HepG2 (cell line): Measurements from ENCODE around the gene PLD2.

ENCODE experiments used
- GMEB2 ChIP-seq: IDR thresholded peaks from 2 replicates; pipeline ENCODE4 v1.6.1; 2016; ENCODE audit warnings: missing biosample characterization, missing genetic modification reagents, low read depth
- MAFK ChIP-seq, 2 experiments: IDR thresholded peaks in 1 of 2; conservative IDR thresholded peaks in 1 of 2; 2 replicates each; pipeline ENCODE4 v1.6.1; 2011; ENCODE audit warnings: improper control_type of control experiment in 2 of 2, low read length in 2 of 2
- MBNL3 ChIP-seq: fragments of 250-450 bp; sonication (Bioruptor Pico); conservative IDR thresholded peaks from 2 replicates; pipeline ENCODE4 v1.8.0; 2022; ENCODE audit warnings: mild to moderate bottlenecking, inconsistent platforms
- TCF7 ChIP-seq: sonication (generic); IDR thresholded peaks from 2 replicates; pipeline ENCODE4 v1.6.1; 2016; ENCODE audit warnings: antibody characterized with exemption, low read depth
- TCF7L2 ChIP-seq: IDR thresholded peaks from 2 replicates; pipeline ENCODE4 v1.6.1; 2011; ENCODE audit warnings: mild to moderate bottlenecking, low read depth, low read length, moderate library complexity
- XRCC5 ChIP-seq: fragments of 200-400 bp; formaldehyde crosslinking; optimal IDR thresholded peaks from 2 replicates; pipeline ENCODE3; 2017; ENCODE audit warnings: mild to moderate bottlenecking, low read length
- ZNF274 ChIP-seq: sonication (generic); formaldehyde crosslinking; IDR thresholded peaks from 2 replicates; pipeline ENCODE4 v1.5.1; 2020; ENCODE audit warnings: mild to moderate bottlenecking, missing genetic modification reagents

- TF ChIP-seq MBNL3 (CRISPR knock-in tag), result no peak
- no peak for TF ChIP-seq ZNF274 (CRISPR knock-in tag)
- TF ChIP-seq TCF7, result no peak
- no peak for TF ChIP-seq XRCC5
- TF ChIP-seq GMEB2 (CRISPR knock-in tag), result no peak
- TF ChIP-seq TCF7L2, result no peak
- no peak for TF ChIP-seq MAFK (conservative IDR thresholded peaks at IDR 0.05 in 1 of 2, IDR thresholded peaks at IDR 0.05 in 1 of 2; ENCODE audit: low read length in 2 of 2)
These were observed 3.8 kb downstream of the PLD2 start for GRCh38 chr17:4810696-4811290.
